ENCODE data around the gene RAET1G.

Gene RAET1G

GRCh38 chr6:149904661-149905370, 18.1 kb downstream of the RAET1G start:
- no peak overlapping the region for H3K27ac ChIP-seq
- ChIA-PET CTCF (interaction anchor here (2.0 kb wide), 1 partner anchor 64 kb away, joined by 5 read pairs; no protein-coding TSS in a partner anchor), POLR2A (ENCODE audit: low non-redundant PET) (no interaction called here)
- no peak for TF ChIP-seq CTCF (conservative IDR thresholded peaks at IDR 0.05; ENCODE audit: low read depth)
- no peak for DNase-seq (ENCODE audit: low spot score)

GRCh38 chr6:149903938-149904611, 18.8 kb downstream of the RAET1G start:
- no peak for TF ChIP-seq CTCF (conservative IDR thresholded peaks at IDR 0.05; ENCODE audit: low read depth)

GRCh38 chr6:149901444-149902140, 21.3 kb downstream of the RAET1G start:
- ChIA-PET POLR2A (ENCODE audit: low non-redundant PET) (no interaction called here), CTCF (interaction anchor here (0.6 kb wide), 2 partner anchors 11 to 36 kb away, joined by 3 to 4 read pairs; no protein-coding TSS in a partner anchor)
- no peak for TF ChIP-seq CTCF (conservative IDR thresholded peaks at IDR 0.05; ENCODE audit: low read depth)
- no peak for DNase-seq (ENCODE audit: low spot score)
- H3K27ac ChIP-seq = peak overlapping the region; percentile 100

More at GRCh38 chr6:149903938-149904611, 18.8 kb downstream of the RAET1G start:
- POLR2A ChIA-PET (ENCODE audit: low non-redundant PET) = no interaction called here
- no peak overlapping the region for H3K27ac ChIP-seq
- CTCF ChIA-PET = interaction anchor here (2.0 kb wide), 1 partner anchor 63 kb away, joined by 5 read pairs; no protein-coding TSS in a partner anchor
- no peak for DNase-seq (ENCODE audit: low spot score)

GRCh38 chr6:149900620-149901443, 22.1 kb downstream of the RAET1G start:
- ChIA-PET CTCF (interaction anchor here (0.6 to 1.1 kb wide), 3 partner anchors 12 to 466 kb away, joined by 3 to 5 read pairs (median 4); no protein-coding TSS in a partner anchor), POLR2A (ENCODE audit: low non-redundant PET) (no interaction called here)
- peak; percentile 68 for DNase-seq (ENCODE audit: low spot score)
- peak overlapping the region; percentile 100 for H3K27ac ChIP-seq
- no peak for TF ChIP-seq CTCF (conservative IDR thresholded peaks at IDR 0.05; ENCODE audit: low read depth)

GRCh38 chr6:149899926-149900619, 22.8 kb downstream of the RAET1G start:
- ChIA-PET CTCF (interaction anchor here (0.6 to 1.1 kb wide), 2 partner anchors 11 to 116 kb away, joined by 4 to 5 read pairs; no protein-coding TSS in a partner anchor), POLR2A (ENCODE audit: low non-redundant PET) (no interaction called here)
- TF ChIP-seq CTCF (conservative IDR thresholded peaks at IDR 0.05; ENCODE audit: low read depth) = no peak
- no peak for DNase-seq (ENCODE audit: low spot score)
- H3K27ac ChIP-seq = peak overlapping the region; percentile 100
